ENCODE data around the gene PNPLA3.

- TF ChIP-seq CTCF (IDR thresholded peaks at IDR 0.05; ENCODE audit: poor library complexity): no peak
- TF ChIP-seq EZH2phosphoT487 (IDR thresholded peaks at IDR 0.05; ENCODE audit: low read depth, severe bottlenecking, unreplicated experiment): no peak
- TF ChIP-seq EZH2 (IDR thresholded peaks at IDR 0.05; ENCODE audit: borderline replicate concordance): no peak
Observed at GRCh38 chr22:43879901-43880540, 43.6 kb upstream of the PNPLA3 start.

Measured in hepatocyte (in vitro differentiated cells).